SK-N-SH (cell line): ENCODE measurements around the gene EEFSEC. TPM values are rescaled to one million over a fixed set of nuclear protein-coding genes. Genes with fewer than 3 reads are reported as not detected.

Experiments used
- CTCF ChIA-PET: fragments of 300-600, 350-600 bp; formaldehyde crosslinking; extraction: SDS; loops from one replicate; lab custom pipeline; 2021; lab: Yijun Ruan, JAX
- POLR2A ChIA-PET: fragments of 350-600 bp; sonication (Branson Sonifier 250); formaldehyde crosslinking; extraction: SDS; loops from one replicate; lab custom pipeline; 2020; ENCODE audit warnings: antibody characterized with exemption, inconsistent platforms; lab: Yijun Ruan, JAX
- DNase-seq: peaks from one replicate; pipeline ENCODE4 v3.0.0; 2012
- H2AFZ ChIP-seq: fragments of 200-600 bp; sonication (generic); 2 replicates; pipeline ENCODE4 v1.8.1; 2016; ENCODE audit warnings: antibody characterized with exemption, mild to moderate bottlenecking, low read depth
- H3F3A ChIP-seq: fragments of 200-600 bp; sonication (generic); replicated peaks from 2 replicates; pipeline ENCODE3; 2016; ENCODE audit warnings: antibody characterized with exemption, mild to moderate bottlenecking; ENCODE audit not compliant: insufficient read depth
- H3K27ac ChIP-seq, 2 experiments: fragments of 200-500 bp in 1 of 2; fragments of 200-600 bp in 1 of 2; sonication (Bioruptor generic) in 1 of 2; sonication (generic), shearing (Covaris generic) in 1 of 2; 2 replicates each; pipeline versions ENCODE4 v1.5.1 to v1.6.1; 2014 to 2016; ENCODE audit warnings: low read depth in 2 of 2, inconsistent platforms in 1 of 2, low read length in 1 of 2, mild to moderate bottlenecking in 1 of 2, mixed read lengths in 1 of 2
- H3K27me3 ChIP-seq: fragments of 200-600 bp; sonication (generic), shearing (Covaris generic); 2 replicates; pipeline ENCODE4 v1.6.1; 2016; ENCODE audit warnings: mixed run types; ENCODE audit not compliant: insufficient read depth
- H3K36me3 ChIP-seq, 2 experiments: fragments of 200-500 bp in 1 of 2; fragments of 200-600 bp in 1 of 2; sonication (Bioruptor generic) in 1 of 2; sonication (generic) in 1 of 2; replicated peaks in 1 of 2; 2 replicates each; pipeline versions ENCODE3 to v1.5.1; 2014 to 2016; ENCODE audit warnings: low read length in 1 of 2, mild to moderate bottlenecking in 1 of 2; ENCODE audit not compliant: insufficient read depth in 2 of 2, control insufficient read depth in 1 of 2
- H3K4me1 ChIP-seq, 2 experiments: fragments of 200-500 bp in 1 of 2; fragments of 200-600 bp in 1 of 2; sonication (Bioruptor generic) in 1 of 2; sonication (generic), shearing (Covaris generic) in 1 of 2; 2 replicates each; pipeline versions ENCODE4 v1.5.1 to v1.6.1; 2014 to 2016; ENCODE audit warnings: low read depth in 1 of 2, low read length in 1 of 2, mixed run types in 1 of 2; ENCODE audit not compliant: insufficient read depth in 2 of 2, control insufficient read depth in 1 of 2
- H3K4me2 ChIP-seq: fragments of 200-600 bp; sonication (generic), shearing (Covaris generic); 2 replicates; pipeline ENCODE4 v1.6.1; 2017; ENCODE audit warnings: mixed run types
- H3K4me3 ChIP-seq, 2 experiments: fragments of 200-500 bp in 1 of 2; fragments of 200-600 bp in 1 of 2; sonication (Bioruptor generic) in 1 of 2; sonication (generic), shearing (Covaris generic) in 1 of 2; 2 replicates each; pipeline versions ENCODE4 v1.5.1 to v1.8.1; 2014 to 2016; ENCODE audit warnings: low read depth in 2 of 2, inconsistent platforms in 1 of 2, low read length in 1 of 2, mild to moderate bottlenecking in 1 of 2, mixed read lengths in 1 of 2, moderate library complexity in 1 of 2
- H3K79me2 ChIP-seq: fragments of 200-600 bp; sonication (generic); 2 replicates; pipeline ENCODE4 v1.8.1; 2017; ENCODE audit warnings: mild to moderate bottlenecking; ENCODE audit not compliant: insufficient read depth
- H3K9ac ChIP-seq: fragments of 200-600 bp; sonication (generic); 2 replicates; pipeline ENCODE4 v1.6.1; 2017; ENCODE audit warnings: mixed run types
- H3K9me2 ChIP-seq: fragments of 200-600 bp; sonication (generic); 2 replicates; pipeline ENCODE4 v1.6.1; 2017; ENCODE audit warnings: mixed run types
- H3K9me3 ChIP-seq: fragments of 200-600 bp; sonication (generic); 2 replicates; pipeline ENCODE4 v1.6.1; 2017; ENCODE audit warnings: mixed run types, mild to moderate bottlenecking, moderate library complexity
- H4K20me1 ChIP-seq: fragments of 200-600 bp; sonication (generic); 2 replicates; pipeline ENCODE4 v1.6.1; 2017; ENCODE audit warnings: mild to moderate bottlenecking, mixed run types; ENCODE audit not compliant: insufficient read depth
- ELF1 ChIP-seq: IDR thresholded peaks from 2 replicates; pipeline ENCODE4 v1.4.0; 2012
- EP300 ChIP-seq, 2 experiments: IDR thresholded peaks; 2 replicates each; pipeline versions ENCODE4 v1.4.0 to v1.6.1; 2012; ENCODE audit warnings: borderline replicate concordance in 1 of 2, low read depth in 1 of 2, low read length in 1 of 2
- EZH2phosphoT487 ChIP-seq: fragments of 200-600 bp; sonication (generic); IDR thresholded peaks from 2 replicates; pipeline ENCODE4 v1.6.1; 2017; ENCODE audit warnings: low read depth, mixed run types, mild to moderate bottlenecking, antibody characterized with exemption, moderate library complexity, borderline replicate concordance
- FOXJ3 ChIP-seq: sonication (generic); formaldehyde crosslinking; IDR thresholded peaks from 2 replicates; pipeline ENCODE4 v1.5.1; 2020; ENCODE audit warnings: mild to moderate bottlenecking, missing genetic modification reagents
- FOXM1 ChIP-seq: IDR thresholded peaks from 2 replicates; pipeline ENCODE4 v1.4.0; 2012; ENCODE audit warnings: low read depth, mild to moderate bottlenecking
- MXI1 ChIP-seq: IDR thresholded peaks from 2 replicates; pipeline ENCODE4 v1.6.1; 2012; ENCODE audit warnings: mild to moderate bottlenecking, low read depth, low read length, improper control_type of control experiment
- POLR2AphosphoS5 ChIP-seq: IDR thresholded peaks from 2 replicates; pipeline ENCODE4 v1.6.1; 2012; ENCODE audit warnings: low read depth, low read length
- TAF1 ChIP-seq: IDR thresholded peaks from 2 replicates; pipeline ENCODE4 v1.6.1; 2012; ENCODE audit warnings: low read depth, mild to moderate bottlenecking, low read length, moderate library complexity, borderline replicate concordance
- TEAD4 ChIP-seq: IDR thresholded peaks from 2 replicates; pipeline ENCODE4 v1.4.0; 2012; ENCODE audit warnings: mild to moderate bottlenecking, borderline replicate concordance; ENCODE audit not compliant: insufficient read depth
- YY1 ChIP-seq: IDR thresholded peaks from 2 replicates; pipeline ENCODE4 v1.4.0; 2012; ENCODE audit warnings: low read depth, mild to moderate bottlenecking
- WGBS: methylation state at CpG from one replicate; pipeline ENCODE4 v1.1.6; 2017; ENCODE audit warnings: low lambda C conversion rate; 5-methylcytosine and 5-hydroxymethylcytosine counted together
- polyA plus RNA-seq, 3 experiments: library from polyadenylated mRNA; depleted of rRNA; stranded (reverse); fragments of >200 nt; gene quantifications; 2 replicates each; pipeline ENCODE4 v1.2.3, GENCODE V29; 2012

Gene EEFSEC
- polyA plus RNA-seq, 1 of the 3 experiments (the other 2 are of a cell fraction) = 12.4 TPM

GRCh38 chr3:128427872-128428822 lies 274.9 kb downstream of the EEFSEC start:
- Histone ChIP-seq H3K27me3 (no peaks in the 10 kb centered on the region), H3K9me2 (no peaks in the 10 kb centered on the region), H3K4me3 (no peak overlapping the region), H3K4me1 (peaks cover 0 to 62% of the 10 kb centered on the region in 2 experiments; a peak in 2 of 4 replicates), H3K79me2 (no peaks in the 10 kb centered on the region), H3K36me3 (no peaks in the 10 kb centered on the region), H4K20me1 (no peaks in the 10 kb centered on the region), H3K27ac (peak overlapping the region in 1 of 2 experiments; percentile 14; a peak in 1 of 4 replicates), H3F3A (no peaks in the 10 kb centered on the region), H3K4me2 (no peak overlapping the region), H3K9ac (no peak overlapping the region), H2AFZ (no peak overlapping the region), H3K9me3 (no peaks in the 10 kb centered on the region)
- TF ChIP-seq ELF1 (no peak), EP300 (IDR thresholded peaks at IDR 0.05; ENCODE audit: borderline replicate concordance in 1 of 2, low read depth in 1 of 2, low read length in 1 of 2) (peak in 1 of 2 experiments; percentile 42; a peak in 1 of 4 replicates)
- DNase-seq = peak; percentile 52
- 77% methylated on average over 17 of the region's 19 CpGs for WGBS
- ChIA-PET CTCF (interaction anchor here (0.8 to 11.3 kb wide), 24 partner anchors 7 to 258 kb away, joined by 3 to 177 read pairs (median 11); no protein-coding TSS in a partner anchor), POLR2A (interaction anchor here (0.7 to 3.5 kb wide), 8 partner anchors 17 to 67 kb away, joined by 3 to 20 read pairs (median 8); partner anchors contain the start of gene GATA2)

GRCh38 chr3:128429275-128429674 lies 276.0 kb downstream of the EEFSEC start:
- CTCF ChIA-PET = interaction anchor here (0.7 to 11.3 kb wide), 9 partner anchors 9 to 179 kb away, joined by 3 to 177 read pairs (median 10); no protein-coding TSS in a partner anchor
- Histone ChIP-seq H4K20me1 (no peaks in the 10 kb centered on the region), H3K4me2 (no peak overlapping the region), H3K27me3 (no peaks in the 10 kb centered on the region), H3K4me3 (no peak overlapping the region), H3F3A (no peaks in the 10 kb centered on the region), H3K79me2 (no peaks in the 10 kb centered on the region), H3K9me3 (no peaks in the 10 kb centered on the region), H2AFZ (no peak overlapping the region), H3K36me3 (no peaks in the 10 kb centered on the region), H3K9me2 (no peaks in the 10 kb centered on the region), H3K9ac (no peak overlapping the region), H3K27ac (no peak overlapping the region), H3K4me1 (peaks cover 0 to 68% of the 10 kb centered on the region in 2 experiments; a peak in 2 of 4 replicates)
- POLR2A ChIA-PET = interaction anchor here (0.6 to 2.7 kb wide), 4 partner anchors 13 to 55 kb away, joined by 3 to 11 read pairs (median 8); no protein-coding TSS in a partner anchor
- TF ChIP-seq MXI1 (no peak), EZH2phosphoT487 (no peak), YY1 (no peak), POLR2AphosphoS5 (no peak), FOXM1 (no peak), TEAD4 (no peak), FOXJ3 (no peak), TAF1 (no peak)
- DNase-seq = no peak
- 100% methylated on average over 1 of the region's 15 CpGs for WGBS
